Measurements from ENCODE around the gene RETREG1.
"Not testable (repeated sequence)": the region's sequence is repeated elsewhere in the genome, so short reads cannot be mapped to it uniquely, and the experiment has no call there.

RETREG1 gene

GRCh38 chr5:16542236-16542635 is 74.6 kb downstream of the RETREG1 start:
- H3K4me3 ChIP-seq = no peak overlapping the region
- H3K27ac ChIP-seq = no peak overlapping the region
- H3K9ac ChIP-seq (ENCODE audit: insufficient read length) = no peak overlapping the region
- no peak for TF ChIP-seq FOXP2 (optimal IDR thresholded peaks at IDR 0.05; ENCODE audit: control extremely low read depth, extremely low read length, insufficient read depth)
- no peaks in the 10 kb centered on the region for H3K36me3 ChIP-seq (ENCODE audit: insufficient read depth, low read length)
- no peaks in the 10 kb centered on the region for H3K9me3 ChIP-seq (ENCODE audit: low read depth, low read length)
- DNase-seq (ENCODE audit: low read depth, low spot score) = no peak

GRCh38 chr5:16541592-16541991 is 75.2 kb downstream of the RETREG1 start:
- not testable (repeated sequence) for H3K4me3 ChIP-seq; H3K9ac ChIP-seq (ENCODE audit: insufficient read length); DNase-seq (ENCODE audit: low read depth, low spot score); H3K36me3 ChIP-seq (ENCODE audit: insufficient read depth, low read length); H3K27ac ChIP-seq; H3K9me3 ChIP-seq (ENCODE audit: low read depth, low read length)

DNA sequence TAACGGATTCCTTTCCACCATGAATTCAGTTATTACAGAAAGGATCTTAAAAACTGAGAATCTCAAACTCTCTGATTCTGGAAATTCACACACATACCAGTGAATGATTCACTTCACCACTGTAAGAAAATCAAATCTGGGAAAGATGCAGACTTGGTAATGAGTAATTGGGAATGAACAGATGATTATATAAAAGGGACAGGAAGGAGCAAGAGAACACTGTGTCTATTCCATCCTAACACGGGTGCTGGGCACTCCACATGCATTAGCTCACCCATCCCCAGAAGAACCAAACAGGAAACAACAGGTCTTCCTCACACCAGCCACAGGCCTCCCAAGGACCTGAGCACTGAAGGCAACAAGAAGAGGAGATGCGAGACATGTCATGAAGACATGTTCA is 76.4 kb downstream of the RETREG1 start:
- TF ChIP-seq POLR2AphosphoS5 (IDR thresholded peaks at IDR 0.05; ENCODE audit: borderline replicate concordance, low read depth, low read length) (no peak), FOXP2 (optimal IDR thresholded peaks at IDR 0.05; ENCODE audit: control extremely low read depth, extremely low read length, insufficient read depth) (no peak), EZH2 (IDR thresholded peaks at IDR 0.05) (no peak)
- no peak for DNase-seq (ENCODE audit: low read depth, low spot score)
- H3K4me3 ChIP-seq = no peak overlapping the region
- H3K36me3 ChIP-seq (ENCODE audit: insufficient read depth, low read length) = no peaks in the 10 kb centered on the region
- no peak overlapping the region for H3K9ac ChIP-seq (ENCODE audit: insufficient read length)
- no peak overlapping the region for H3K27ac ChIP-seq
- H3K9me3 ChIP-seq (ENCODE audit: low read depth, low read length) = no peaks in the 10 kb centered on the region

GRCh38 chr5:16539169-16539666 is 77.6 kb downstream of the RETREG1 start:
- no peaks in the 10 kb centered on the region for H3K36me3 ChIP-seq (ENCODE audit: insufficient read depth, low read length)
- H3K4me3 ChIP-seq = no peak overlapping the region
- TF ChIP-seq POLR2AphosphoS5 (IDR thresholded peaks at IDR 0.05; ENCODE audit: borderline replicate concordance, low read depth, low read length) (no peak), FOXP2 (optimal IDR thresholded peaks at IDR 0.05; ENCODE audit: control extremely low read depth, extremely low read length, insufficient read depth) (no peak), EZH2 (IDR thresholded peaks at IDR 0.05) (no peak)
- no peak for DNase-seq (ENCODE audit: low read depth, low spot score)
- no peak overlapping the region for H3K27ac ChIP-seq
- H3K9me3 ChIP-seq (ENCODE audit: low read depth, low read length) = no peaks in the 10 kb centered on the region
- H3K9ac ChIP-seq (ENCODE audit: insufficient read length) = no peak overlapping the region

- no peak overlapping the region for H3K4me3 ChIP-seq
- no peak for TF ChIP-seq EZH2 (IDR thresholded peaks at IDR 0.05)
- no peak for TF ChIP-seq POLR2AphosphoS5 (IDR thresholded peaks at IDR 0.05; ENCODE audit: borderline replicate concordance, low read depth, low read length)
- TF ChIP-seq FOXP2 (optimal IDR thresholded peaks at IDR 0.05; ENCODE audit: control extremely low read depth, extremely low read length, insufficient read depth) = no peak
- no peaks in the 10 kb centered on the region for H3K9me3 ChIP-seq (ENCODE audit: low read depth, low read length)
- no peak overlapping the region for H3K9ac ChIP-seq (ENCODE audit: insufficient read length)
- no peak overlapping the region for H3K27ac ChIP-seq
- no peak for DNase-seq (ENCODE audit: low read depth, low spot score)
- no peaks in the 10 kb centered on the region for H3K36me3 ChIP-seq (ENCODE audit: insufficient read depth, low read length)
These were observed 78.8 kb downstream of the RETREG1 start for GRCh38 chr5:16538006-16538405.

GRCh38 chr5:16536818-16537217 is 80.0 kb downstream of the RETREG1 start:
- no peak overlapping the region for H3K9ac ChIP-seq (ENCODE audit: insufficient read length)
- no peaks in the 10 kb centered on the region for H3K36me3 ChIP-seq (ENCODE audit: insufficient read depth, low read length)
- no peak for DNase-seq (ENCODE audit: low read depth, low spot score)
- no peak overlapping the region for H3K4me3 ChIP-seq
- H3K27ac ChIP-seq = no peak overlapping the region
- TF ChIP-seq POLR2AphosphoS5 (IDR thresholded peaks at IDR 0.05; ENCODE audit: borderline replicate concordance, low read depth, low read length) = no peak
- TF ChIP-seq FOXP2 (optimal IDR thresholded peaks at IDR 0.05; ENCODE audit: control extremely low read depth, extremely low read length, insufficient read depth) = no peak
- TF ChIP-seq EZH2 (IDR thresholded peaks at IDR 0.05) = no peak
- H3K9me3 ChIP-seq (ENCODE audit: low read depth, low read length) = no peaks in the 10 kb centered on the region

- Histone ChIP-seq H3K4me3 (no peak overlapping the region), H3K27ac (no peak overlapping the region), H3K36me3 (ENCODE audit: insufficient read depth, low read length) (no peaks in the 10 kb centered on the region), H3K9ac (ENCODE audit: insufficient read length) (no peak overlapping the region), H3K9me3 (ENCODE audit: low read depth, low read length) (no peaks in the 10 kb centered on the region)
- no peak for TF ChIP-seq FOXP2 (optimal IDR thresholded peaks at IDR 0.05; ENCODE audit: control extremely low read depth, extremely low read length, insufficient read depth)
- TF ChIP-seq EZH2 (IDR thresholded peaks at IDR 0.05) = no peak
- no peak for TF ChIP-seq POLR2AphosphoS5 (IDR thresholded peaks at IDR 0.05; ENCODE audit: borderline replicate concordance, low read depth, low read length)
- DNase-seq (ENCODE audit: low read depth, low spot score) = no peak
These were observed 80.6 kb downstream of the RETREG1 start for GRCh38 chr5:16536246-16536645.

DNA sequence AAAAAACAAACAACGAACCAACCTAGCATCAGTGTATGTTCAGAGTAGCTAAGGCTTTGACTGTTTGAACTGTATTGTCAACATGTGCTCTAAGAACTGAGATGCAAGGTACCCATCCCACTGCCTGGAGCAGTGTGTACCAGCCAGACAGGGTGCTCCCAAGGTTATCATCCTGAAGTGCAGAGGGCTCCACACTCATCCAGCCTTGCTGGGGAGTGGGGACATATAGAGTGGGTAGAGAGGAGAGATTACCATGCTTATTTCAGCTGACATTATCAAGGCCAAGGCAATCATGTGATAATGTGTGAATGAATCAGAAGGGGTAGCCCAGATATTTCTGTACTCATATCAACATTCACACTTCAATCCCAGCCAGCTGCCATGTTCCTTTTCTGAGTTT is 82.5 kb downstream of the RETREG1 start:
- TF ChIP-seq EZH2 (IDR thresholded peaks at IDR 0.05) = no peak
- TF ChIP-seq POLR2AphosphoS5 (IDR thresholded peaks at IDR 0.05; ENCODE audit: borderline replicate concordance, low read depth, low read length) = no peak
- TF ChIP-seq FOXP2 (optimal IDR thresholded peaks at IDR 0.05; ENCODE audit: control extremely low read depth, extremely low read length, insufficient read depth) = no peak
- no peak overlapping the region for H3K27ac ChIP-seq
- no peaks in the 10 kb centered on the region for H3K9me3 ChIP-seq (ENCODE audit: low read depth, low read length)
- no peaks in the 10 kb centered on the region for H3K36me3 ChIP-seq (ENCODE audit: insufficient read depth, low read length)
- no peak for DNase-seq (ENCODE audit: low read depth, low spot score)
- no peak overlapping the region for H3K9ac ChIP-seq (ENCODE audit: insufficient read length)
- H3K4me3 ChIP-seq = no peak overlapping the region

- Histone ChIP-seq H3K9me3 (ENCODE audit: low read depth, low read length) (no peaks in the 10 kb centered on the region), H3K36me3 (ENCODE audit: insufficient read depth, low read length) (no peaks in the 10 kb centered on the region), H3K27ac (no peak overlapping the region), H3K9ac (ENCODE audit: insufficient read length) (no peak overlapping the region), H3K4me3 (no peak overlapping the region)
- no peak for TF ChIP-seq POLR2AphosphoS5 (IDR thresholded peaks at IDR 0.05; ENCODE audit: borderline replicate concordance, low read depth, low read length)
- no peak for TF ChIP-seq FOXP2 (optimal IDR thresholded peaks at IDR 0.05; ENCODE audit: control extremely low read depth, extremely low read length, insufficient read depth)
- TF ChIP-seq EZH2 (IDR thresholded peaks at IDR 0.05) = no peak
- DNase-seq (ENCODE audit: low read depth, low spot score) = no peak
These were observed 85.6 kb downstream of the RETREG1 start for GRCh38 chr5:16531063-16531648.
